Panc1 (cell line): ENCODE data around the gene ABCA7. TPM values are rescaled to one million over a fixed set of nuclear protein-coding genes. Genes with fewer than 3 reads are reported as not detected.

Experiments
- ATAC-seq: fragments of 200-7000 bp; cut with Tn5 transposase; 2 replicates; pipeline ENCODE4 v1.9.1; 2020; ENCODE audit warnings: mild to moderate bottlenecking, moderate library complexity
- Bru-seq: library from RNA; stranded (reverse); fragments of 400-500 nt; gene quantifications from one replicate; lab custom pipeline; 2021; lab: Mats Ljungman, UMichigan
- BruChase-seq, 2 experiments: library from RNA; stranded (reverse); fragments of 400-500 nt; gene quantifications; one replicate each; lab custom pipeline; 2021; lab: Mats Ljungman, UMichigan
- BruUV-seq: library from RNA; stranded (reverse); fragments of 400-500 nt; replicated peaks from 2 replicates; lab custom pipeline; 2021; lab: Mats Ljungman, UMichigan
- CTCF ChIA-PET: fragments of 300-600 bp; sonication (Branson Sonifier 250); formaldehyde crosslinking; loops from one replicate; lab custom pipeline; 2022; ENCODE audit warnings: antibody characterized with exemption; lab: Charles Lee
- POLR2A ChIA-PET: fragments of 300-600 bp; sonication (Branson Sonifier 250); formaldehyde crosslinking; loops from one replicate; lab custom pipeline; 2022; ENCODE audit warnings: antibody characterized with exemption; lab: Charles Lee
- DNase-seq: peaks from one replicate; pipeline ENCODE4 v3.0.0-alpha.2; 2010; ENCODE audit warnings: low read depth, low spot score
- H3K27ac ChIP-seq: 2 replicates; pipeline ENCODE4 v1.5.1; 2011; ENCODE audit warnings: mild to moderate bottlenecking, low read length, inconsistent platforms
- H3K27me3 ChIP-seq: fragments of 200-500 bp; sonication (Bioruptor generic); 2 replicates; pipeline ENCODE4 v1.6.0; 2014; ENCODE audit warnings: low read length, inconsistent platforms; ENCODE audit not compliant: control insufficient read depth, insufficient read depth
- H3K36me3 ChIP-seq: fragments of 200-500 bp; sonication (Bioruptor generic); 2 replicates; pipeline ENCODE4 v1.5.1; 2014; ENCODE audit warnings: inconsistent platforms, mild to moderate bottlenecking, low read length, moderate library complexity; ENCODE audit not compliant: control insufficient read depth, insufficient read depth
- H3K4me1 ChIP-seq: 2 replicates; pipeline ENCODE4 v1.5.1; 2011; ENCODE audit warnings: inconsistent platforms, mild to moderate bottlenecking, low read length, moderate library complexity; ENCODE audit not compliant: control insufficient read depth, insufficient read depth
- H3K4me3 ChIP-seq, 2 experiments: 2 replicates each; pipeline ENCODE4 v1.5.1; 2011 to 2012; ENCODE audit warnings: low read depth in 2 of 2, low read length in 2 of 2, mild to moderate bottlenecking in 2 of 2, inconsistent platforms in 1 of 2, moderate library complexity in 1 of 2
- H3K9me3 ChIP-seq: fragments of 200-500 bp; sonication (Bioruptor generic); 2 replicates; pipeline ENCODE4 v1.5.1; 2014; ENCODE audit warnings: low read depth, mild to moderate bottlenecking, inconsistent platforms, low read length, moderate library complexity; ENCODE audit not compliant: control insufficient read depth, insufficient read depth
- CTCF ChIP-seq: fragments of 450-650 bp; IDR thresholded peaks from 2 replicates; pipeline ENCODE4 v1.5.1; 2017; ENCODE audit warnings: mild to moderate bottlenecking
- POLR2AphosphoS5 ChIP-seq: IDR thresholded peaks from 2 replicates; pipeline ENCODE4 v1.6.1; 2012; ENCODE audit warnings: mild to moderate bottlenecking, low read depth, low read length, moderate library complexity
- REST ChIP-seq, 2 experiments: IDR thresholded peaks; 2 replicates each; pipeline ENCODE4 v1.6.1; 2011 to 2012; ENCODE audit warnings: low read depth in 2 of 2, control low read depth in 1 of 2, low read length in 1 of 2, mild to moderate bottlenecking in 1 of 2, moderate library complexity in 1 of 2; ENCODE audit not compliant: insufficient read depth in 1 of 2
- SIN3A ChIP-seq: IDR thresholded peaks from 2 replicates; pipeline ENCODE4 v1.6.1; 2012; ENCODE audit warnings: low read depth, mild to moderate bottlenecking, low read length, moderate library complexity, borderline replicate concordance; ENCODE audit not compliant: insufficient read depth
- TCF7L2 ChIP-seq: IDR thresholded peaks from 2 replicates; pipeline ENCODE4 v1.6.1; 2011; ENCODE audit warnings: mild to moderate bottlenecking, low read depth, low read length, inconsistent platforms
- in situ Hi-C: cut with HindIII; loops from 2 replicates; pipeline ENCODE4 v1.10.0; 2016; ENCODE audit warnings: low sequenced_read_pairs, low pct_unique_long_range_greater_than_20kb
- intact Hi-C: fragments of 100-400 bp; cut with micrococcal nuclease; formaldehyde crosslinking; loops from one replicate; pipeline ENCODE4 v1.10.0; 2022; ENCODE audit not compliant: unreplicated experiment
- long read RNA-seq: library from polyadenylated mRNA; unstranded; transcript quantifications from one replicate; pipeline ENCODE4 v2.0.0, GENCODE V29; 2021; ENCODE audit not compliant: unreplicated experiment
- polyA plus RNA-seq: library from polyadenylated mRNA; unstranded; fragments of >200 nt; gene quantifications from one replicate; pipeline ENCODE4 v1.2.1, GENCODE V29; 2012; ENCODE audit warnings: missing spikeins; ENCODE audit not compliant: insufficient read length
- total RNA-seq: library from RNA; stranded (reverse); gene quantifications from one replicate; pipeline ENCODE4 v1.2.1, GENCODE V29; 2021; ENCODE audit not compliant: unreplicated experiment

ABCA7 gene, protein sequence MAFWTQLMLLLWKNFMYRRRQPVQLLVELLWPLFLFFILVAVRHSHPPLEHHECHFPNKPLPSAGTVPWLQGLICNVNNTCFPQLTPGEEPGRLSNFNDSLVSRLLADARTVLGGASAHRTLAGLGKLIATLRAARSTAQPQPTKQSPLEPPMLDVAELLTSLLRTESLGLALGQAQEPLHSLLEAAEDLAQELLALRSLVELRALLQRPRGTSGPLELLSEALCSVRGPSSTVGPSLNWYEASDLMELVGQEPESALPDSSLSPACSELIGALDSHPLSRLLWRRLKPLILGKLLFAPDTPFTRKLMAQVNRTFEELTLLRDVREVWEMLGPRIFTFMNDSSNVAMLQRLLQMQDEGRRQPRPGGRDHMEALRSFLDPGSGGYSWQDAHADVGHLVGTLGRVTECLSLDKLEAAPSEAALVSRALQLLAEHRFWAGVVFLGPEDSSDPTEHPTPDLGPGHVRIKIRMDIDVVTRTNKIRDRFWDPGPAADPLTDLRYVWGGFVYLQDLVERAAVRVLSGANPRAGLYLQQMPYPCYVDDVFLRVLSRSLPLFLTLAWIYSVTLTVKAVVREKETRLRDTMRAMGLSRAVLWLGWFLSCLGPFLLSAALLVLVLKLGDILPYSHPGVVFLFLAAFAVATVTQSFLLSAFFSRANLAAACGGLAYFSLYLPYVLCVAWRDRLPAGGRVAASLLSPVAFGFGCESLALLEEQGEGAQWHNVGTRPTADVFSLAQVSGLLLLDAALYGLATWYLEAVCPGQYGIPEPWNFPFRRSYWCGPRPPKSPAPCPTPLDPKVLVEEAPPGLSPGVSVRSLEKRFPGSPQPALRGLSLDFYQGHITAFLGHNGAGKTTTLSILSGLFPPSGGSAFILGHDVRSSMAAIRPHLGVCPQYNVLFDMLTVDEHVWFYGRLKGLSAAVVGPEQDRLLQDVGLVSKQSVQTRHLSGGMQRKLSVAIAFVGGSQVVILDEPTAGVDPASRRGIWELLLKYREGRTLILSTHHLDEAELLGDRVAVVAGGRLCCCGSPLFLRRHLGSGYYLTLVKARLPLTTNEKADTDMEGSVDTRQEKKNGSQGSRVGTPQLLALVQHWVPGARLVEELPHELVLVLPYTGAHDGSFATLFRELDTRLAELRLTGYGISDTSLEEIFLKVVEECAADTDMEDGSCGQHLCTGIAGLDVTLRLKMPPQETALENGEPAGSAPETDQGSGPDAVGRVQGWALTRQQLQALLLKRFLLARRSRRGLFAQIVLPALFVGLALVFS (N-terminal part only)
- total RNA-seq (47.5 TPM), Bru-seq, nascent RNA (percentile 52 among the genes with signal in this experiment), BruChase-seq, experiment 1, labeled RNA remaining after a 2-hour chase (percentile 56 among the genes with signal in this experiment), BruChase-seq, experiment 2, labeled RNA remaining after a 6-hour chase (percentile 72 among the genes with signal in this experiment)
- 52.0 TPM for polyA plus RNA-seq
- long read RNA-seq, partial matches to known transcripts = 51 of 81 reads
- long read RNA-seq, other reads (novel, unspliced or antisense) = 30 of 81 reads

DNA sequence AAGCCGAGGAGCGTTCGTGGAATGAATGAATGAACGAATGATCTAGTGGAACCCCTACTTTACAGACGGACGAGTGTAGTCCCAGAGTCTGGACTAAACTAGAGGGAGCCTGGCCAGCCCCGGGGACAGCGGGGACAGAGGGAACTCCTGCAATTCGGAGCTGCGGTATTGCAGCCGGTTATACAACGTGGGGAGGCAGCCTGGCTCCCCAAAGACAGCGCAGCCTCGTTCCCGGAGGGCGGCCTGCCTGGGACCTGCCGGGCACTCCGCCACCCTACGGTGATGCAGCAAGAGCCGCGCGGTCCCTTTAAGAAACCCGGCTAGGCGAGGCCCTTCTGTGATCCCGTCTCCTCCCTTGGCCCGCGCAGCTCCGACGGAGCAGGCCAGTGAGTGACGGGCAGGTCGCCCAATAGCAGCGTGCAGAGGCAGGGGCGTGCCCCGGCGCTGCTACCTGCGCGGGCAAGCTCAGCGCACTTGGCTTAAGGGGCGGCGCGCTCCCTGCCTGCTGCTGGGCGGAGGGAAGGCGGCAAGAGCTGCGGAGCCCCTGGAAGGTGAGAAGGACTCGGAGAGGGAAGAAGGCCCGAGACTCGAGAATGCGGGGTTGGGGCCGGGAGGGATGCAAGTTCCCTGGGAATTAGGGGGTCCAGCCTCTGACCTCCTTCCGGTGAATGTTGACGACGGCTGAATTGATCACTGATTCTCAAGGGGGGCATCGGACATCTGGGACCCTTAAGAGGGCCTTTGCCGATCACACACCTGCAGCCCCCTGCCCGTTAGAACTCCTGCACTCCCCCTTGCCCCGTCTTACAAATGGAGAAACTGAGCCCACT lies at the start of gene ABCA7:
ABCA7 (plus strand) TSS at position 462 of the 830 bp plus-strand sequence. CDS start 1,255 bp downstream, outside the sequence.
- POLR2A ChIA-PET = interaction anchor here (0.5 to 0.6 kb wide), 2 partner anchors 10 to 11 kb away, joined by 5 to 9 read pairs; no protein-coding TSS in a partner anchor
- DNase-seq (peak; percentile 78), ATAC-seq (peak; percentile 85)
- in situ Hi-C loops (no loop called here), intact Hi-C loops (no loop called here)
- Histone ChIP-seq H3K27ac (peak within 1 kb of the TSS; percentile 84), H3K27me3 (no peaks in the 10 kb centered on the region), H3K4me3 (peak within 1 kb of the TSS; percentile 63 to 82), H3K9me3 (no peaks in the 10 kb centered on the region), H3K4me1 (peaks cover 19% of the 10 kb centered on the region), H3K36me3 (peaks cover 6% of the 10 kb centered on the region; the same call in 1 of the 2 replicates)
- CTCF ChIA-PET = no interaction called here
- TF ChIP-seq REST (IDR thresholded peaks at IDR 0.05; ENCODE audit: insufficient read depth in 1 of 2, low read depth in 2 of 2, low read length in 1 of 2) = 0 out of 4 replicates have a peak, but pooled peaks of 1 of the 2 experiments have one; percentile 18
- TF ChIP-seq CTCF = no peak
- peak; percentile 79 for TF ChIP-seq POLR2AphosphoS5
- 0 out of 2 replicates have a peak, but pooled peaks have one; percentile 20 for TF ChIP-seq TCF7L2
- TF ChIP-seq SIN3A = peak; percentile 66; the same call in 1 of the 2 replicates
- BruUV-seq = no TSS peak
